Anterior cingulate cortex (tissue), 58 donors: Measurements from ENCODE around the gene SUMO3.

Experiments
- DNase-seq, 58 donors: peaks; one replicate each; lab custom pipeline; 2025; lab: John Stamatoyannopoulos, UW

Gene SUMO3

GRCh38 chr21:44783020-44783696 is 34.7 kb downstream of the SUMO3 start:
- DNase-seq, result no peak

GRCh38 chr21:44780767-44781459 is 36.9 kb downstream of the SUMO3 start:
- DNase-seq, result no peak

- DNase-seq, result no peak
Observed at GRCh38 chr21:44780137-44780502, 37.7 kb downstream of the SUMO3 start.

- DNase-seq, result no peak
Observed at GRCh38 chr21:44779417-44780136, 38.3 kb downstream of the SUMO3 start.

- DNase-seq, result no peak
Observed at GRCh38 chr21:44778983-44779382, 38.9 kb downstream of the SUMO3 start.

- DNase-seq, result no peak
Observed at GRCh38 chr21:44778499-44778911, 39.4 kb downstream of the SUMO3 start.

- DNase-seq, result no peak
Observed at GRCh38 chr21:44778094-44778493, 39.8 kb downstream of the SUMO3 start.

- no peak for DNase-seq
Observed at GRCh38 chr21:44774972-44775371, 42.9 kb downstream of the SUMO3 start.

GRCh38 chr21:44773291-44773932 is 44.5 kb downstream of the SUMO3 start:
- no peak for DNase-seq

GRCh38 chr21:44771896-44772525 is 45.9 kb downstream of the SUMO3 start:
- DNase-seq, result no peak

GRCh38 chr21:44767834-44768831 is 49.7 kb downstream of the SUMO3 start:
- no peak for DNase-seq

GRCh38 chr21:44766818-44767354 is 51.0 kb downstream of the SUMO3 start:
- no peak for DNase-seq

- no peak for DNase-seq
Observed at GRCh38 chr21:44766014-44766817, 51.6 kb downstream of the SUMO3 start.

GRCh38 chr21:44765231-44766013 is 52.4 kb downstream of the SUMO3 start:
- no peak for DNase-seq

- DNase-seq, result no peak
Observed at GRCh38 chr21:44764319-44765230, 53.3 kb downstream of the SUMO3 start.
